ENCODE measurements around the gene ADAMTS12. TPM values are rescaled to one million over a fixed set of nuclear protein-coding genes. Genes with fewer than 3 reads are reported as not detected.

The ADAMTS12 gene
- polyA plus RNA-seq, 1 of the 3 experiments (the other 2 are of a cell fraction) = 2.5 TPM

DNA sequence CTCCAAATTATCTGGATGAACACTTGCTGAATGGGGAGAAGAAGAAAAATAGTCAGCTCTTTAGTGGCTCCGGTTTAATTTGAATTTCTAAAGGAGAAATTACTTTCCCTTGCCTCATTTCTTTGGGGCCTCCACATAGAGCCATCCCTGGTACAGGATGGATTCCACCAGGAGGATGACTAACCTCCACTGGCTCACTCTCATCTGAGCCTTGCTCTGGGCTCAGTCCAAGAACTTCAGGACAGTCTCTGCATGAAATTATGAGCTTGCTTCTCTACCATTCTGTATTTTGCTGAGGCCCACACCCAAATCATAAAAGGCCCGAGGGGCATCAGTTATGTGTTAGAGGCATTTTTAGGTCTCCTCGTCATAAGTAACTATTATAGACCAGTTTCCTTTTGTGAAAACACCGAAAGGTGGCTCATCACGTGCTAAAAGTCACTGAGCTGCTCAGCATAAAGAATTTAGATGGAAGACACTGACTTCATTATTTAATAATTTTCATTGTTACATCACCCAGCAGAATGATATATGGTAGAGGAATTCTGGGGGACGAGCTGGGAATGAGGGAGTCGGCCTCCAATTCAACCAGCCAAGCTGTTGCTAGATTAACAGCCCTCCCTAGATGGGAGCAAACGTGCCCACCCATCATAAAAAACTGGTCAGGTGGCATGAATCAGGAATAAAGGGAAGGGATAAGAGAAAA lies 228.9 kb downstream of the ADAMTS12 start (continued):
- TF ChIP-seq NRF1 (IDR thresholded peaks at IDR 0.05; ENCODE audit: low read depth, low read length) = no peak
- TF ChIP-seq TEAD4 (IDR thresholded peaks at IDR 0.05; ENCODE audit: borderline replicate concordance, insufficient read depth) = no peak
- TF ChIP-seq, protein P1, sequence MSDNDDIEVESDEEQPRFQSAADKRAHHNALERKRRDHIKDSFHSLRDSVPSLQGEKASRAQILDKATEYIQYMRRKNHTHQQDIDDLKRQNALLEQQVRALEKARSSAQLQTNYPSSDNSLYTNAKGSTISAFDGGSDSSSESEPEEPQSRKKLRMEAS (IDR thresholded peaks at IDR 0.05; ENCODE audit: low read depth) = no peak
- no peak for TF ChIP-seq FOXJ3 (CRISPR knock-in tag; IDR thresholded peaks at IDR 0.05)
- no peak for TF ChIP-seq JUND (IDR thresholded peaks at IDR 0.05)

DNA sequence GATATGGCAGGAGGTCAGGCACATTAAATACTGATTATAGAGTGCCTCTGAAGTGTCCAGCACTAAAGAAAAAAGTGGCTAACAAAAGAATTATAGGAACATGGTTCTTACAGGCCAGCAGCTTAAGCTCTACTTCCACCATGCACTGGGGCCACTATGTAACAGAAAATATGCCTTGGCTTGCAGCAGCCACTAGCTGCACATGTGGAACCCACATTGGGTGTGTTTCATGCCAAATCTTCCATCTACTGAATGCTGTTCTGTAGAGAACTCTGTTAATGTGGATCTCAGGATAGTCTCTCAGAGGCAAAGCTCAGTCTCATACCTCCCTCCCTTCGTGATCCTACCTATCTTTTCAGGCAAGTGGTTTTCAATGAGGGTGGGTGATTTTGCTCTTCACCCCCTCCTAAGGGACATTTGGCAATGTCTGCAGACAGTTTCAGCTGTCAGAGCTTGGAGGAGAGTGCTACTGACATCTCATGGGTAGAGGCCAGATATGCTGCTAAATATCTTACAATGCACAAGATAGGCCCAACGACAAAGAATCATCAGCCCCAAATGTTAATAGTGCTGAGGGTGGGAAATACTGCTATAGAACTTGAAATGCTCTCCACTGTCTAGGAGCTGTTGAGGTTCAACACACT lies 232.1 kb downstream of the ADAMTS12 start:
- Histone ChIP-seq H3K79me2 (ENCODE audit: insufficient read depth) (no peaks in the 10 kb centered on the region), H3K27ac (ENCODE audit: low read depth in 2 of 2, low read length in 1 of 2) (no peak overlapping the region), H3K9ac (no peak overlapping the region), H3K4me2 (no peak overlapping the region), H3K36me3 (replicated peaks in 1 of 2; ENCODE audit: control insufficient read depth in 1 of 2, insufficient read depth in 2 of 2, low read length in 1 of 2) (no peaks in the 10 kb centered on the region), H3K4me1 (ENCODE audit: control insufficient read depth in 1 of 2, insufficient read depth in 2 of 2, low read depth in 1 of 2, low read length in 1 of 2) (no peaks in the 10 kb centered on the region), H2AFZ (ENCODE audit: low read depth) (no peak overlapping the region), H3K27me3 (ENCODE audit: insufficient read depth) (no peaks in the 10 kb centered on the region), H3K4me3 (ENCODE audit: low read depth in 2 of 2, low read length in 1 of 2) (no peak overlapping the region), H3F3A (replicated peaks; ENCODE audit: insufficient read depth) (no peaks in the 10 kb centered on the region), H4K20me1 (ENCODE audit: insufficient read depth) (no peaks in the 10 kb centered on the region), H3K9me3 (no peaks in the 10 kb centered on the region), H3K9me2 (no peaks in the 10 kb centered on the region)
- ChIA-PET CTCF (no interaction called here), POLR2A (no interaction called here)
- no peak for DNase-seq
- TF ChIP-seq, protein P2, sequence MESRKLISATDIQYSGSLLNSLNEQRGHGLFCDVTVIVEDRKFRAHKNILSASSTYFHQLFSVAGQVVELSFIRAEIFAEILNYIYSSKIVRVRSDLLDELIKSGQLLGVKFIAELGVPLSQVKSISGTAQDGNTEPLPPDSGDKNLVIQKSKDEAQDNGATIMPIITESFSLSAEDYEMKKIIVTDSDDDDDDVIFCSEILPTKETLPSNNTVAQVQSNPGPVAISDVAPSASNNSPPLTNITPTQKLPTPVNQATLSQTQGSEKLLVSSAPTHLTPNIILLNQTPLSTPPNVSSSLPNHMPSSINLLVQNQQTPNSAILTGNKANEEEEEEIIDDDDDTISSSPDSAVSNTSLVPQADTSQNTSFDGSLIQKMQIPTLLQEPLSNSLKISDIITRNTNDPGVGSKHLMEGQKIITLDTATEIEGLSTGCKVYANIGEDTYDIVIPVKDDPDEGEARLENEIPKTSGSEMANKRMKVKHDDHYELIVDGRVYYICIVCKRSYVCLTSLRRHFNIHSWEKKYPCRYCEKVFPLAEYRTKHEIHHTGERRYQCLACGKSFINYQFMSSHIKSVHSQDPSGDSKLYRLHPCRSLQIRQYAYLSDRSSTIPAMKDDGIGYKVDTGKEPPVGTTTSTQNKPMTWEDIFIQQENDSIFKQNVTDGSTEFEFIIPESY (IDR thresholded peaks at IDR 0.05; ENCODE audit: borderline replicate concordance, low read depth) = no peak
- TF ChIP-seq, protein P3, sequence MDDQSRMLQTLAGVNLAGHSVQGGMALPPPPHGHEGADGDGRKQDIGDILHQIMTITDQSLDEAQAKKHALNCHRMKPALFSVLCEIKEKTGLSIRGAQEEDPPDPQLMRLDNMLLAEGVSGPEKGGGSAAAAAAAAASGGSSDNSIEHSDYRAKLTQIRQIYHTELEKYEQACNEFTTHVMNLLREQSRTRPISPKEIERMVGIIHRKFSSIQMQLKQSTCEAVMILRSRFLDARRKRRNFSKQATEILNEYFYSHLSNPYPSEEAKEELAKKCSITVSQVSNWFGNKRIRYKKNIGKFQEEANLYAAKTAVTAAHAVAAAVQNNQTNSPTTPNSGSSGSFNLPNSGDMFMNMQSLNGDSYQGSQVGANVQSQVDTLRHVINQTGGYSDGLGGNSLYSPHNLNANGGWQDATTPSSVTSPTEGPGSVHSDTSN (IDR thresholded peaks at IDR 0.05) = no peak
- TF ChIP-seq NRF1 (IDR thresholded peaks at IDR 0.05; ENCODE audit: low read depth, low read length) (no peak), FOSL2 (IDR thresholded peaks at IDR 0.05; ENCODE audit: borderline replicate concordance, low read depth) (no peak), RAD21 (IDR thresholded peaks at IDR 0.05; ENCODE audit: low read length) (no peak), EZH2phosphoT487 (IDR thresholded peaks at IDR 0.05; ENCODE audit: borderline replicate concordance, low read depth) (no peak), CTCF (IDR thresholded peaks at IDR 0.05) (no peak), GATA2 (CRISPR knock-in tag; IDR thresholded peaks at IDR 0.05) (no peak)
- WGBS (ENCODE audit: low lambda C conversion rate) = 15% methylated on average over 2 of the region's 2 CpGs

Measured in SK-N-SH (cell line).